ENCODE results near the gene ZFP42.

- TF ChIP-seq SUZ12 (IDR thresholded peaks at IDR 0.05; ENCODE audit: extremely low read depth, insufficient read depth, insufficient read length) (no peak), ZNF274 (IDR thresholded peaks at IDR 0.05; ENCODE audit: low read depth, low read length) (no peak), YY1 (IDR thresholded peaks at IDR 0.05; ENCODE audit: insufficient read depth, insufficient read length) (no peak)
Observed at GRCh38 chr4:188032583-188032982, 37.0 kb downstream of the ZFP42 start.
